ENCODE data around the gene PLAC1.

The PLAC1 gene

GRCh38 chrX:134658002-134658759 lies at the start of gene PLAC1:
Gene PLAC1, minus strand, starts transcription at chrX:134658471. Its CDS starts 91,789 bp downstream, at chrX:134566682.
- Mint-ChIP-seq H3K27ac (no peak within 1 kb of the TSS), H3K4me3 (no peak within 1 kb of the TSS), H3K9me3 (no peaks in the 10 kb centered on the region), H3K27me3 (peaks cover 14% of the 10 kb centered on the region), H3K36me3 (ENCODE audit: low read depth) (no peaks in the 10 kb centered on the region), H3K4me1 (ENCODE audit: low read depth) (peaks cover 12% of the 10 kb centered on the region)

GRCh38 chrX:134706138-134706537 lies 47.9 kb upstream of the PLAC1 start:
- H3K36me3 Mint-ChIP-seq (ENCODE audit: low read depth) = no peaks in the 10 kb centered on the region
- no peaks in the 10 kb centered on the region for H3K4me1 Mint-ChIP-seq (ENCODE audit: low read depth)
- no peaks in the 10 kb centered on the region for H3K9me3 Mint-ChIP-seq
- no peaks in the 10 kb centered on the region for H3K27me3 Mint-ChIP-seq
- H3K4me3 Mint-ChIP-seq = no peak overlapping the region
- no peak overlapping the region for H3K27ac Mint-ChIP-seq

- peaks cover 10% of the 10 kb centered on the region for H3K27me3 Mint-ChIP-seq
- no peaks in the 10 kb centered on the region for H3K9me3 Mint-ChIP-seq
- H3K36me3 Mint-ChIP-seq (ENCODE audit: low read depth) = no peaks in the 10 kb centered on the region
- H3K4me3 Mint-ChIP-seq = no peak overlapping the region
- no peak overlapping the region for H3K27ac Mint-ChIP-seq
- no peaks in the 10 kb centered on the region for H3K4me1 Mint-ChIP-seq (ENCODE audit: low read depth)
Measured at GRCh38 chrX:134695999-134696398, 37.7 kb upstream of the PLAC1 start.

- H3K4me1 Mint-ChIP-seq (ENCODE audit: low read depth) = no peaks in the 10 kb centered on the region
- no peaks in the 10 kb centered on the region for H3K36me3 Mint-ChIP-seq (ENCODE audit: low read depth)
- H3K4me3 Mint-ChIP-seq = no peak overlapping the region
- H3K27me3 Mint-ChIP-seq = peaks cover 10% of the 10 kb centered on the region
- no peaks in the 10 kb centered on the region for H3K9me3 Mint-ChIP-seq
- no peak overlapping the region for H3K27ac Mint-ChIP-seq
Measured at GRCh38 chrX:134694333-134695322, 36.4 kb upstream of the PLAC1 start.

- no peak overlapping the region for H3K27ac Mint-ChIP-seq
- no peaks in the 10 kb centered on the region for H3K4me1 Mint-ChIP-seq (ENCODE audit: low read depth)
- no peak overlapping the region for H3K4me3 Mint-ChIP-seq
- no peaks in the 10 kb centered on the region for H3K36me3 Mint-ChIP-seq (ENCODE audit: low read depth)
- no peaks in the 10 kb centered on the region for H3K9me3 Mint-ChIP-seq
- H3K27me3 Mint-ChIP-seq = peaks cover 10% of the 10 kb centered on the region
Measured at GRCh38 chrX:134693644-134694043, 35.4 kb upstream of the PLAC1 start.

- Mint-ChIP-seq H3K4me1 (ENCODE audit: low read depth) (no peaks in the 10 kb centered on the region), H3K27ac (no peak overlapping the region), H3K27me3 (peaks cover 10% of the 10 kb centered on the region), H3K4me3 (no peak overlapping the region), H3K36me3 (ENCODE audit: low read depth) (no peaks in the 10 kb centered on the region), H3K9me3 (no peaks in the 10 kb centered on the region)
Measured at GRCh38 chrX:134692990-134693389, 34.7 kb upstream of the PLAC1 start.

GRCh38 chrX:134692233-134692632 lies 34.0 kb upstream of the PLAC1 start:
- no peaks in the 10 kb centered on the region for H3K4me1 Mint-ChIP-seq (ENCODE audit: low read depth)
- H3K9me3 Mint-ChIP-seq = no peaks in the 10 kb centered on the region
- H3K36me3 Mint-ChIP-seq (ENCODE audit: low read depth) = no peaks in the 10 kb centered on the region
- H3K4me3 Mint-ChIP-seq = no peak overlapping the region
- peaks cover 10% of the 10 kb centered on the region for H3K27me3 Mint-ChIP-seq
- no peak overlapping the region for H3K27ac Mint-ChIP-seq

GRCh38 chrX:134691453-134691852 lies 33.2 kb upstream of the PLAC1 start:
- Mint-ChIP-seq H3K9me3 (no peaks in the 10 kb centered on the region), H3K36me3 (ENCODE audit: low read depth) (no peaks in the 10 kb centered on the region), H3K27ac (no peak overlapping the region), H3K4me3 (no peak overlapping the region), H3K4me1 (ENCODE audit: low read depth) (no peaks in the 10 kb centered on the region), H3K27me3 (peaks cover 10% of the 10 kb centered on the region)

- Mint-ChIP-seq H3K27ac (no peak overlapping the region), H3K9me3 (no peaks in the 10 kb centered on the region), H3K27me3 (peaks cover 9% of the 10 kb centered on the region), H3K36me3 (ENCODE audit: low read depth) (no peaks in the 10 kb centered on the region), H3K4me3 (no peak overlapping the region), H3K4me1 (ENCODE audit: low read depth) (no peaks in the 10 kb centered on the region)
Measured at GRCh38 chrX:134688839-134689238, 30.6 kb upstream of the PLAC1 start.

GRCh38 chrX:134688031-134688823 lies 30.0 kb upstream of the PLAC1 start:
- no peak overlapping the region for H3K27ac Mint-ChIP-seq
- H3K9me3 Mint-ChIP-seq = no peaks in the 10 kb centered on the region
- no peak overlapping the region for H3K4me3 Mint-ChIP-seq
- peaks cover 3% of the 10 kb centered on the region for H3K27me3 Mint-ChIP-seq
- no peaks in the 10 kb centered on the region for H3K36me3 Mint-ChIP-seq (ENCODE audit: low read depth)
- H3K4me1 Mint-ChIP-seq (ENCODE audit: low read depth) = no peaks in the 10 kb centered on the region

GRCh38 chrX:134685668-134686067 lies 27.4 kb upstream of the PLAC1 start:
- Mint-ChIP-seq H3K9me3 (no peaks in the 10 kb centered on the region), H3K27ac (no peak overlapping the region), H3K4me1 (ENCODE audit: low read depth) (no peaks in the 10 kb centered on the region), H3K27me3 (no peaks in the 10 kb centered on the region), H3K36me3 (ENCODE audit: low read depth) (no peaks in the 10 kb centered on the region), H3K4me3 (no peak overlapping the region)

GRCh38 chrX:134684956-134685355 lies 26.7 kb upstream of the PLAC1 start:
- no peak overlapping the region for H3K4me3 Mint-ChIP-seq
- H3K27me3 Mint-ChIP-seq = no peaks in the 10 kb centered on the region
- H3K4me1 Mint-ChIP-seq (ENCODE audit: low read depth) = no peaks in the 10 kb centered on the region
- H3K9me3 Mint-ChIP-seq = no peaks in the 10 kb centered on the region
- no peaks in the 10 kb centered on the region for H3K36me3 Mint-ChIP-seq (ENCODE audit: low read depth)
- no peak overlapping the region for H3K27ac Mint-ChIP-seq

GRCh38 chrX:134683351-134684005 lies 25.2 kb upstream of the PLAC1 start:
- Mint-ChIP-seq H3K27me3 (no peaks in the 10 kb centered on the region), H3K4me1 (ENCODE audit: low read depth) (no peaks in the 10 kb centered on the region), H3K27ac (no peak overlapping the region), H3K9me3 (no peaks in the 10 kb centered on the region), H3K4me3 (no peak overlapping the region), H3K36me3 (ENCODE audit: low read depth) (no peaks in the 10 kb centered on the region)

GRCh38 chrX:134682081-134682480 lies 23.8 kb upstream of the PLAC1 start:
- Mint-ChIP-seq H3K9me3 (no peaks in the 10 kb centered on the region), H3K36me3 (ENCODE audit: low read depth) (no peaks in the 10 kb centered on the region), H3K27ac (no peak overlapping the region), H3K4me3 (no peak overlapping the region), H3K4me1 (ENCODE audit: low read depth) (no peaks in the 10 kb centered on the region), H3K27me3 (no peaks in the 10 kb centered on the region)
